ENCODE measurements around the gene F2. TPM values are rescaled to one million over a fixed set of nuclear protein-coding genes. Genes with fewer than 3 reads are reported as not detected.
A peak's percentile ranks its signal among the peaks of the same experiment; 100 is the strongest.

F2 gene
- total and polyA plus RNA-seq, 4 experiments from 2014 or later, result not detected

DNA sequence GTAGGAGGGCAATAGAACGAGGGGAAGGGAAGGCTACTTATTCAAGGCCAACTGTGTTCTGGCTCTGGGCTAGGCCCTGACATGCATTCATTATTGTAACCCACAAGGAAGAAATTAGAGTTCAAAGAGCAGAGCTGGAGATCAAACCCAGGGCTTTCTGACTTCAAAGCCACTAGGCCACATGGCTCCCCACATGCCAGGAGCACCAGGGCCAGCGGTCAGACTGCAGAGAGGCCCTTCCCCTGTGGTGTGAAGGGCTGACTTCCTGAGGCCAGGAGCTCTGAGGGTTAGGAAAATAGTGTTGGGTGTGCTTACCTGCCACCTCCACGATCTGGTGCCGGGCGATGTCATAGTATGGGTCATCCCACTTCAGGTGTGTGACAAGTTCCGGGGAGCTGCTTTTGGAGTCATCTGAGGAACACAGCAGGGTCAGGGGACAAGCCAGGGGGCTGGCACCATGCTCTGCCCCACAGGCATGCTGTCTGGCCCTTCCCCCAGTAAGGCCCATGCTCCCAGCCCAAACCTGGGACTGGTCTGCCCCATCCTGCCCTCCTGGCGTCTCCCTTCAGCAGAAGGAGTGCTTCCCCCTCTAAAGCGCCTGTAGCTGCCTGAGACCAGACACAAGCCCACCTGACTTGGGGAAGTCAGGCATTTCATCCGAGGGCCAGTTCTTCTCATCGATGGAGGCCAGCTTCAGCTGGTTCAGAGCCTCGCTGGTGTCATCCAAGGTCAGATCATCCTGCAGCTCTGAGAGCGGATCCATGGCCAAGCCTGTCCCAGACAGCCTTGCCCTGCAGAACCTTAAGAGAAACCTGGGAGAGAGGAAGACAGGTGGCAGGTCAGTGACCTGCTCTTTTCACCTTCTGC lies 23.4 kb upstream of the F2 start:
- no peaks in the 10 kb centered on the region for H3K27me3 ChIP-seq (ENCODE audit: insufficient read depth, low read length)
- H3K4me1 Mint-ChIP-seq, result peaks cover 18 to 58% (median 32%) of the 10 kb centered on the region in 4 donors
- H3K9me3 Mint-ChIP-seq, result peaks cover 0 to 2% (median 0%) of the 10 kb centered on the region in 8 donors
- POLR2A ChIA-PET (ENCODE audit: partially characterized antibody), result interaction anchor here (0.6 to 1.1 kb wide), 2 partner anchors 24 to 100 kb away, joined by 3 read pairs; no protein-coding TSS in a partner anchor
- H3K27me3 Mint-ChIP-seq, result no peaks in the 10 kb centered on the region
- CTCF ChIA-PET (ENCODE audit: partially characterized antibody), result interaction anchor here (7.5 kb wide), 1 partner anchor 25 kb away, joined by 61 read pairs; no protein-coding TSS in a partner anchor
- peaks cover 43% of the 10 kb centered on the region for H3K36me3 ChIP-seq (ENCODE audit: insufficient read depth, low read length)
- no peak overlapping the region for H3K4me3 ChIP-seq (ENCODE audit: low read length in 2 of 2)
- H3K4me3 Mint-ChIP-seq, result peak overlapping the region in 1 of 8 donors; percentile 15
- H3K27ac ChIP-seq (ENCODE audit: low read depth, low read length), result no peak overlapping the region
- intact Hi-C loops (cut with micrococcal nuclease), result no loop called here
- DNase-seq, result no peak
- H3K36me3 Mint-ChIP-seq, result peaks cover 18 to 46% of the 10 kb centered on the region in 2 donors
- H3K4me1 ChIP-seq (ENCODE audit: insufficient read depth, low read length), result peaks cover 49% of the 10 kb centered on the region
- H3K9me3 ChIP-seq (ENCODE audit: control insufficient read depth in 1 of 2, low read length in 2 of 2), result no peaks in the 10 kb centered on the region
- H3K27ac Mint-ChIP-seq, result peak overlapping the region in 6 of 7 donors; percentile 50 to 81 (median 62)

DNA sequence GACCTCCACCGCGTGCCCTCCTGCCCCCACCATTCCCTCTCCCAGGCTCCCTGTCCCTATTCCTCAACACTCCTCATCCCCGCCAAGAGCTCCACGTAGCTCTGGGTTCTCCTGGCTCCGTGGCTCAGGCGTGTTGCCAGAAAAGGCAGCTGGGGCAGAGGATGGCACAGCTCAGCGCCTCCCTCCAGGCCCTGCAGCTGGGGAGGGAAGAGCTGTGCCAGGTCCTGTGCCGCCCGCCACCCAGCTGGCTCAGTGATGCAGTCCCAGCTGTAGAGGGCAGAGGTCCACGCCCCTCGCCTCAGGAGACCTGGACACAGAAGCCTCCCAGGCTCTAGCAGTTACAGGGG lies 22.8 kb upstream of the F2 start:
- Mint-ChIP-seq H3K27ac (peak overlapping the region in 2 of 7 donors; percentile 52 to 75), H3K4me3 (no peak overlapping the region), H3K27me3 (no peaks in the 10 kb centered on the region), H3K36me3 (peaks cover 13 to 44% of the 10 kb centered on the region in 2 donors), H3K9me3 (peaks cover 0 to 3% (median 0%) of the 10 kb centered on the region in 8 donors), H3K4me1 (peaks cover 20 to 61% (median 32%) of the 10 kb centered on the region in 4 donors)
- intact Hi-C loops (cut with micrococcal nuclease), result no loop called here
- H3K27me3 ChIP-seq (ENCODE audit: insufficient read depth, low read length), result no peaks in the 10 kb centered on the region
- no peaks in the 10 kb centered on the region for H3K9me3 ChIP-seq (ENCODE audit: control insufficient read depth in 1 of 2, low read length in 2 of 2)
- POLR2A ChIA-PET (ENCODE audit: partially characterized antibody), result interaction anchor here (1.1 kb wide), 1 partner anchor 25 kb away, joined by 3 read pairs; no protein-coding TSS in a partner anchor
- H3K27ac ChIP-seq (ENCODE audit: low read depth, low read length), result no peak overlapping the region
- H3K36me3 ChIP-seq (ENCODE audit: insufficient read depth, low read length), result peaks cover 43% of the 10 kb centered on the region
- H3K4me1 ChIP-seq (ENCODE audit: insufficient read depth, low read length), result peaks cover 50% of the 10 kb centered on the region
- H3K4me3 ChIP-seq (ENCODE audit: low read length in 2 of 2), result no peak overlapping the region
- no peak for DNase-seq
- CTCF ChIA-PET (ENCODE audit: partially characterized antibody), result interaction anchor here (7.5 kb wide), 1 partner anchor 25 kb away, joined by 61 read pairs; no protein-coding TSS in a partner anchor

DNA sequence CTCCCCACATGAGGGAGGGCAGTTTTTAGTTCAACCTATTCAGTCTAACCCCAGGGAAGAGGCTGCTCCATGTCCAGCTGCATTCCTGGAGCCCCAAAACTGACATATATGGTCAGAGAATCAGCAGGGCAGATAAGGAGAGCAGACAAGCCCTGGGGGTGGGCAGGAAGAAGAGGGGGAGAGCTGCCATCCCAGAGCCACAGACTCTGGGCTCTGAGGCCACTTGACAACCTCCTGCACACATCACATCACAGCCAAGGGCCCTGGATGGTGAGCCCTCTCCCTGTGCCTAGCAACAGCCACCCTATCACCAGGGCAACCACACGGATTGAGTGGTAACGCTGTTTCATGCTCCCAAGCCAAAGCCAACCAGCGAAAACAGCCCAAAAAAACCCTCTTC lies 21.7 kb upstream of the F2 start:
- Mint-ChIP-seq H3K36me3 (peaks cover 13 to 48% of the 10 kb centered on the region in 2 donors), H3K4me1 (peaks cover 25 to 72% (median 41%) of the 10 kb centered on the region in 4 donors), H3K4me3 (peak overlapping the region in 3 of 8 donors; percentile 36 to 67 (median 63)), H3K27ac (peak overlapping the region in 5 of 7 donors; percentile 50 to 93 (median 89)), H3K9me3 (peaks cover 0 to 3% (median 0%) of the 10 kb centered on the region in 8 donors), H3K27me3 (no peaks in the 10 kb centered on the region)
- intact Hi-C loops (cut with micrococcal nuclease), result no loop called here
- peaks cover 61% of the 10 kb centered on the region for H3K4me1 ChIP-seq (ENCODE audit: insufficient read depth, low read length)
- no peaks in the 10 kb centered on the region for H3K9me3 ChIP-seq (ENCODE audit: control insufficient read depth in 1 of 2, low read length in 2 of 2)
- H3K27me3 ChIP-seq (ENCODE audit: insufficient read depth, low read length), result no peaks in the 10 kb centered on the region
- H3K4me3 ChIP-seq (ENCODE audit: low read length in 2 of 2), result no peak overlapping the region
- no peak for DNase-seq
- H3K27ac ChIP-seq (ENCODE audit: low read depth, low read length), result no peak overlapping the region
- peaks cover 37% of the 10 kb centered on the region for H3K36me3 ChIP-seq (ENCODE audit: insufficient read depth, low read length)
- CTCF ChIA-PET (ENCODE audit: partially characterized antibody), result interaction anchor here (1.0 to 7.5 kb wide), 3 partner anchors 11 to 383 kb away, joined by 3 to 61 read pairs (median 4); no protein-coding TSS in a partner anchor
- POLR2A ChIA-PET (ENCODE audit: partially characterized antibody), result interaction anchor here (1.6 to 1.8 kb wide), 2 partner anchors 26 to 80 kb away, joined by 4 to 9 read pairs; partner anchors contain the start of gene ATG13

DNA sequence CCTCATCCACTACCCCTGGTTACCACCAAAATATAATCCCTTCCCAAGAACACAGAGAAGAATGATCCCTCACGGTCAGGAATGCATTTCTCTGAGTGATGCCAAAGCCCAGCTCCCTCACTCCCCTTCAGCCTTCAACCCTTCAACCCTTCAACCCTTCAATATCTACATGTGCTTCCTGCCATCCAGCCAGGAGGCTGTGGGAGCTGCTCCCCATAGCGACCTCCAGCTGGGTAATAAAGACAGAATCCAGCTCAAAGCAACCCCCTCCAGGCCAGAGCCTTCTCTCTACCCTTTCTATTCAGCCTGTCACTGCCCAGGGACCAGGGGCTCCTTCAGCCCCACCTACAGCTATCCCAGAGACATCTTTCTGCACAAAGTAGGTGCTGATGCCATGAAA lies 21.3 kb upstream of the F2 start:
- intact Hi-C loops (cut with micrococcal nuclease), result no loop called here
- no peaks in the 10 kb centered on the region for H3K27me3 ChIP-seq (ENCODE audit: insufficient read depth, low read length)
- H3K36me3 Mint-ChIP-seq, result peaks cover 17 to 52% of the 10 kb centered on the region in 2 donors
- POLR2A ChIA-PET (ENCODE audit: partially characterized antibody), result interaction anchor here (1.3 to 1.8 kb wide), 3 partner anchors 24 to 80 kb away, joined by 4 to 9 read pairs (median 4); partner anchors contain the start of gene ATG13
- H3K9me3 ChIP-seq (ENCODE audit: control insufficient read depth in 1 of 2, low read length in 2 of 2), result no peaks in the 10 kb centered on the region
- H3K36me3 ChIP-seq (ENCODE audit: insufficient read depth, low read length), result peaks cover 39% of the 10 kb centered on the region
- peaks cover 65% of the 10 kb centered on the region for H3K4me1 ChIP-seq (ENCODE audit: insufficient read depth, low read length)
- no peak for DNase-seq
- peak overlapping the region in 6 of 8 donors; percentile 36 to 67 (median 61) for H3K4me3 Mint-ChIP-seq
- CTCF ChIA-PET (ENCODE audit: partially characterized antibody), result interaction anchor here (1.0 to 7.5 kb wide), 2 partner anchors 12 to 27 kb away, joined by 4 to 61 read pairs; no protein-coding TSS in a partner anchor
- H3K4me1 Mint-ChIP-seq, result peaks cover 27 to 76% (median 44%) of the 10 kb centered on the region in 4 donors
- H3K27me3 Mint-ChIP-seq, result no peaks in the 10 kb centered on the region
- H3K4me3 ChIP-seq (ENCODE audit: low read length in 2 of 2), result no peak overlapping the region
- H3K27ac Mint-ChIP-seq, result peak overlapping the region; percentile 47 to 94 (median 89)
- no peak overlapping the region for H3K27ac ChIP-seq (ENCODE audit: low read depth, low read length)
- peaks cover 0 to 3% (median 0%) of the 10 kb centered on the region in 8 donors for H3K9me3 Mint-ChIP-seq

DNA sequence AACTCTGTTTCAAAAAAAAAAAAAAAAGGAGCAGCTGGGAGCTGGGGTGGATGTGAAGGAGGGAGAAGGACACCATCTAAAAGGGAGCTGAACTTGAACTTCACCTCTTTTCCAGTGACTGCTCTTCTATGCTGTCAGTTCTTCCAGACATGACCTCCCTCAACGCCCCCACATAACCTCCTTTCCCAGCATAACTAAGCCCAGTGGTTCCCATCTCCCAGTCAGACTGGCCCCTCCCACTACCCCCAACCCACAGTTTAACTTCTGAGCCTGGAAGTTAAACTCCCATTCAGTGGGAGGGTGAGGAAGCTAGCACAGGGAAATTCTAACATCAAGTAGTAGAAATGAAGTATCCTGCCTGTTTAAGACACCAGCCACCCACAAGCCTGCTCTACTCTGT lies 20.4 kb upstream of the F2 start:
- peaks cover 23 to 60% of the 10 kb centered on the region in 2 donors for H3K36me3 Mint-ChIP-seq
- Histone ChIP-seq H3K4me1 (ENCODE audit: insufficient read depth, low read length) (peaks cover 72% of the 10 kb centered on the region), H3K27me3 (ENCODE audit: insufficient read depth, low read length) (no peaks in the 10 kb centered on the region), H3K9me3 (ENCODE audit: control insufficient read depth in 1 of 2, low read length in 2 of 2) (no peaks in the 10 kb centered on the region), H3K4me3 (ENCODE audit: low read length in 2 of 2) (peak overlapping the region in 1 of 2 donors; percentile 82), H3K27ac (ENCODE audit: low read depth, low read length) (no peak overlapping the region), H3K36me3 (ENCODE audit: insufficient read depth, low read length) (peaks cover 42% of the 10 kb centered on the region)
- H3K27ac Mint-ChIP-seq, result peak overlapping the region in 6 of 7 donors; percentile 42 to 88 (median 72)
- POLR2A ChIA-PET (ENCODE audit: partially characterized antibody), result interaction anchor here (1.3 to 4.6 kb wide), 5 partner anchors 20 to 81 kb away, joined by 4 to 85 read pairs (median 5); partner anchors contain the start of gene ATG13
- peaks cover 33 to 85% (median 51%) of the 10 kb centered on the region in 4 donors for H3K4me1 Mint-ChIP-seq
- no peaks in the 10 kb centered on the region for H3K27me3 Mint-ChIP-seq
- CTCF ChIA-PET (ENCODE audit: partially characterized antibody), result interaction anchor here (0.6 to 7.5 kb wide), 4 partner anchors 22 to 330 kb away, joined by 3 to 61 read pairs (median 8); no protein-coding TSS in a partner anchor
- H3K9me3 Mint-ChIP-seq, result peaks cover 0 to 3% (median 0%) of the 10 kb centered on the region in 8 donors
- peak overlapping the region; percentile 46 to 99 (median 94) for H3K4me3 Mint-ChIP-seq
- DNase-seq, result no peak
- intact Hi-C loops (cut with micrococcal nuclease), result no loop called here

DNA sequence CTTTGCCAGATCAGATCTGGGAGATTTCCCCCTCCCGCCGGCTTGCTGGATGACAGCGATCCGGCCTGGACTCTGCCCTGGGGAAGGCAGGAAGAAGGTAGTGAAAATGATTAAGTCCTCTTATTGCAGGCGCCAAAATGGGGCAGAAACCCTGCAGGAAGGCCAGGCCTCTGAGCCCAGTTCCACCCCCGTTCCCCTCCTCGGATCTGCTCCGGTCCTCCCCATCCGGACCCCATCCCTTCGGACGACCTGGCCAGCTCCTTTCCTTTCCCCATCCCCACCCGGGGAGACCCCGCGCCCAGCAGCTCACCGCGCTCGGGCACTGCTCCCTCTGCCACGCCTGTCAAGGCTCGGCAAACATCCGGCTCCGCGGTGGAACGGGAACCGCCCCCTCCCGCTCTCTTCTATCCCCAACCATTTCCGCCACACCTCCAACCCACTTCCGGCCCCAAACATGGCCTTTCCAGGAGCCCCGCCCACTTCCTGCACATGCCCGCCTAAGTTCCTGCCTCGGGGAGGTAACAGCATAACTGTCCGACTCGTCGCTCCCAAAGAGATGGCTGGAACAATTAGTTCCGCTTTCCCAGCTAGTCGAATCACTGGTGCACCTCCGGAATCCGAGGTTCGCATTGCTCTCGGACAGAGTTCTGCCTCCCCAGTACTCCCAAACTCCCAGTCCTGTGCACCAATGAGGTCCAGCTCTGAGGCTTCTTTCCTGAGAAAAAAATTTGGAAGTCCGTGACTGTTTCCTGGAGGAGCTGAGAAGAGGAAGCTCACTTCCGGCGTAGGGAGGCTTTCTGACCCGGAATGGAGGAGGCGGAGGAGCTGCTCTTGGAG lies 18.6 kb upstream of the F2 start, which contains the start of the genes ARHGAP1 and ZNF408:
TSS of gene ARHGAP1 (minus strand) at position 379 of the 837 bp plus-strand sequence. CDS start 4,512 bp downstream, outside the sequence.
TSS of gene ZNF408 (plus strand) at position 791 of the 837 bp plus-strand sequence. CDS start at position 808, 17 bp downstream.
- Histone ChIP-seq H3K4me3 (ENCODE audit: low read length in 2 of 2) (peak within 1 kb of the TSS; percentile 82 to 98), H3K36me3 (ENCODE audit: insufficient read depth, low read length) (peaks cover 40% of the 10 kb centered on the region), H3K9me3 (ENCODE audit: control insufficient read depth in 1 of 2, low read length in 2 of 2) (no peaks in the 10 kb centered on the region), H3K27ac (ENCODE audit: low read depth, low read length) (peak within 1 kb of the TSS; percentile 86), H3K4me1 (ENCODE audit: insufficient read depth, low read length) (peaks cover 66% of the 10 kb centered on the region), H3K27me3 (ENCODE audit: insufficient read depth, low read length) (no peaks in the 10 kb centered on the region)
- Mint-ChIP-seq H3K36me3 (peaks cover 21 to 57% of the 10 kb centered on the region in 2 donors), H3K4me1 (peaks cover 32 to 73% (median 48%) of the 10 kb centered on the region in 4 donors), H3K4me3 (peak within 1 kb of the TSS; percentile 92 to 100 (median 99)), H3K27me3 (no peaks in the 10 kb centered on the region), H3K9me3 (peaks cover 0 to 3% (median 0%) of the 10 kb centered on the region in 8 donors), H3K27ac (peak within 1 kb of the TSS; percentile 88 to 99 (median 96))
- POLR2A ChIA-PET (ENCODE audit: partially characterized antibody), result interaction anchor here (0.6 to 4.6 kb wide), 19 partner anchors 9 to 878 kb away, joined by 3 to 85 read pairs (median 4); partner anchors contain the start of genes AMBRA1, ATG13, DDB2 and HARBI1
- CTCF ChIA-PET (ENCODE audit: partially characterized antibody), result interaction anchor here (1.2 to 7.5 kb wide), 6 partner anchors 16 to 107 kb away, joined by 3 to 61 read pairs (median 8); partner anchors contain the start of genes AMBRA1, ATG13 and HARBI1
- peak; percentile 98 to 100 (median 99) for DNase-seq
- intact Hi-C loops (cut with micrococcal nuclease), result loop anchor here (1.0 to 2.0 kb wide), 6 partner anchors 29 to 854 kb away; partner anchors contain the start of genes ACP2, ATG13, CKAP5 and CRY2
